IMR-90 (cell line): ENCODE measurements around the gene CYP51A1. TPM values are rescaled to one million over a fixed set of nuclear protein-coding genes. Genes with fewer than 3 reads are reported as not detected.

Experiments used
- ATAC-seq: fragments of 200-7000 bp; cut with Tn5 transposase; 2 replicates; pipeline ENCODE4 v1.9.1; 2020; ENCODE audit warnings: low read depth, mild to moderate bottlenecking, moderate library complexity
- BruUV-seq: library from RNA; stranded (reverse); fragments of 400-500 nt; replicated peaks from 2 replicates; lab custom pipeline; 2021; lab: Mats Ljungman, UMichigan
- CTCF ChIA-PET: fragments of 300-600 bp; formaldehyde crosslinking; extraction: SDS; loops from one replicate; lab custom pipeline; 2021; ENCODE audit warnings: antibody characterized with exemption; lab: Yijun Ruan, JAX
- POLR2A ChIA-PET: fragments of 300-600 bp; sonication (Branson Sonifier 250); formaldehyde crosslinking; loops from one replicate; lab custom pipeline; 2022; ENCODE audit warnings: antibody characterized with exemption; ENCODE audit not compliant: unreplicated experiment; lab: Charles Lee
- DNase-seq: peaks from one replicate; pipeline ENCODE4 v3.0.0; 2013
- H2AFZ ChIP-seq: replicated peaks from 2 replicates; pipeline ENCODE3; 2013; ENCODE audit warnings: low read length, mild to moderate bottlenecking; ENCODE audit not compliant: poor library complexity
- H2AK5ac ChIP-seq: 2 replicates; pipeline ENCODE4 v1.6.1; 2013; ENCODE audit warnings: low read depth, low read length, inconsistent platforms
- H2AK9ac ChIP-seq: replicated peaks from 2 replicates; pipeline ENCODE3; 2013; ENCODE audit warnings: mild to moderate bottlenecking, low read depth, low read length, moderate library complexity; ENCODE audit not compliant: poor library complexity
- H2BK120ac ChIP-seq: 2 replicates; pipeline ENCODE4 v1.6.1; 2013; ENCODE audit warnings: low read depth, low read length, inconsistent platforms
- H2BK15ac ChIP-seq: 3 replicates; pipeline ENCODE4 v1.6.1; 2013; ENCODE audit warnings: low read depth, low read length, inconsistent platforms
- H2BK20ac ChIP-seq: 2 replicates; pipeline ENCODE4 v1.6.1; 2013; ENCODE audit warnings: low read depth, mild to moderate bottlenecking, inconsistent platforms, low read length, moderate library complexity
- H2BK5ac ChIP-seq: 2 replicates; pipeline ENCODE4 v1.6.1; 2013; ENCODE audit warnings: mild to moderate bottlenecking, low read depth, low read length, inconsistent platforms; ENCODE audit not compliant: poor library complexity, severe bottlenecking
- H3K14ac ChIP-seq: replicated peaks from 2 replicates; pipeline ENCODE4 v1.6.1; 2013; ENCODE audit warnings: low read depth, low read length, inconsistent platforms
- H3K18ac ChIP-seq: 2 replicates; pipeline ENCODE4 v1.6.1; 2013; ENCODE audit warnings: low read depth, low read length, control low read depth
- H3K23ac ChIP-seq: 2 replicates; pipeline ENCODE4 v1.6.1; 2013; ENCODE audit warnings: low read depth, low read length, inconsistent platforms
- H3K27ac ChIP-seq: 2 replicates; pipeline ENCODE4 v1.5.1; 2013; ENCODE audit warnings: mild to moderate bottlenecking, control low read depth, low read length; ENCODE audit not compliant: insufficient read depth
- H3K27me3 ChIP-seq: 2 replicates; pipeline ENCODE4 v1.6.1; 2013; ENCODE audit warnings: low read length; ENCODE audit not compliant: control insufficient read depth, insufficient read depth
- H3K36me3 ChIP-seq: 2 replicates; pipeline ENCODE4 v1.6.1; 2013; ENCODE audit warnings: low read length, mixed read lengths; ENCODE audit not compliant: control insufficient read depth, insufficient read depth
- H3K4ac ChIP-seq: 2 replicates; pipeline ENCODE4 v1.6.1; 2013; ENCODE audit warnings: low read depth, low read length, inconsistent platforms
- H3K4me1 ChIP-seq: 2 replicates; pipeline ENCODE4 v1.6.1; 2013; ENCODE audit warnings: low read length, mixed read lengths; ENCODE audit not compliant: control insufficient read depth, insufficient read depth
- H3K4me2 ChIP-seq: 2 replicates; pipeline ENCODE4 v1.6.1; 2013; ENCODE audit warnings: low read depth, mild to moderate bottlenecking, control low read depth, low read length, moderate library complexity
- H3K4me3 ChIP-seq: 2 replicates; pipeline ENCODE4 v1.5.1; 2013; ENCODE audit warnings: low read depth, mild to moderate bottlenecking, control low read depth, low read length, moderate library complexity; ENCODE audit not compliant: insufficient read depth
- H3K56ac ChIP-seq: 2 replicates; pipeline ENCODE4 v1.6.1; 2013; ENCODE audit warnings: low read length, inconsistent platforms; ENCODE audit not compliant: insufficient read depth; ENCODE audit errors: extremely low read depth
- H3K79me1 ChIP-seq, 2 experiments: 2 replicates each; pipeline ENCODE4 v1.6.1; 2013; ENCODE audit warnings: low read length in 2 of 2, inconsistent platforms in 1 of 2, low read depth in 1 of 2
- H3K9ac ChIP-seq: 2 replicates; pipeline ENCODE4 v1.6.1; 2013; ENCODE audit warnings: low read depth, low read length, control low read depth
- H3K9me1 ChIP-seq: 2 replicates; pipeline ENCODE4 v1.6.1; 2013; ENCODE audit warnings: low read length, inconsistent platforms; ENCODE audit not compliant: insufficient read depth
- H3K9me3 ChIP-seq: 2 replicates; pipeline ENCODE4 v1.6.1; 2013; ENCODE audit warnings: low read length; ENCODE audit not compliant: control insufficient read depth, insufficient read depth
- H4K20me1 ChIP-seq: 2 replicates; pipeline ENCODE4 v1.6.1; 2013; ENCODE audit warnings: low read length, inconsistent platforms; ENCODE audit not compliant: insufficient read depth
- H4K5ac ChIP-seq: 2 replicates; pipeline ENCODE4 v1.6.1; 2013; ENCODE audit warnings: mild to moderate bottlenecking, low read depth, low read length, control low read depth
- H4K8ac ChIP-seq, 2 experiments: 2 replicates each; pipeline ENCODE4 v1.6.1; 2013; ENCODE audit warnings: low read depth in 2 of 2, low read length in 2 of 2, control low read depth in 1 of 2, inconsistent platforms in 1 of 2
- H4K91ac ChIP-seq: 2 replicates; pipeline ENCODE4 v1.6.1; 2013; ENCODE audit warnings: low read depth, low read length, inconsistent platforms; ENCODE audit not compliant: insufficient read depth
- BHLHE40 ChIP-seq: fragments of 150-350 bp; IDR thresholded peaks from 2 replicates; pipeline ENCODE4 v1.6.1; 2016; ENCODE audit warnings: mild to moderate bottlenecking, low read depth, low read length
- CEBPB ChIP-seq: IDR thresholded peaks from 2 replicates; pipeline ENCODE4 v1.6.1; 2012; ENCODE audit warnings: low read depth, low read length, improper control_type of control experiment
- CHD1 ChIP-seq: IDR thresholded peaks from 2 replicates; pipeline ENCODE4 v1.6.1; 2012; ENCODE audit warnings: low read depth, low read length, improper control_type of control experiment
- CTCF ChIP-seq: conservative IDR thresholded peaks from 2 replicates; pipeline ENCODE4 v1.5.1; 2012; ENCODE audit warnings: mild to moderate bottlenecking, low read depth, low read length, improper control_type of control experiment
- ELK1 ChIP-seq: fragments of 150-350 bp; IDR thresholded peaks from 2 replicates; pipeline ENCODE4 v1.6.1; 2016; ENCODE audit warnings: low read depth, mild to moderate bottlenecking, low read length, moderate library complexity, borderline replicate concordance
- FOS ChIP-seq: fragments of 150-350 bp; IDR thresholded peaks from 2 replicates; pipeline ENCODE4 v1.6.1; 2016; ENCODE audit warnings: low read depth, low read length
- MAFK ChIP-seq: IDR thresholded peaks from 2 replicates; pipeline ENCODE4 v1.6.1; 2012; ENCODE audit warnings: low read depth, low read length, improper control_type of control experiment
- MAZ ChIP-seq: IDR thresholded peaks from 2 replicates; pipeline ENCODE4 v1.6.1; 2012; ENCODE audit warnings: low read depth, mild to moderate bottlenecking, low read length, improper control_type of control experiment, moderate library complexity, borderline replicate concordance
- MXI1 ChIP-seq: IDR thresholded peaks from 2 replicates; pipeline ENCODE4 v1.6.1; 2012; ENCODE audit warnings: low read depth, mild to moderate bottlenecking, low read length, moderate library complexity, borderline replicate concordance
- NFE2L2 ChIP-seq: fragments of 150-350 bp; IDR thresholded peaks from 2 replicates; pipeline ENCODE4 v1.6.1; 2016; ENCODE audit warnings: low read depth, mild to moderate bottlenecking, low read length
- POLR2A ChIP-seq: IDR thresholded peaks from 2 replicates; pipeline ENCODE4 v1.6.1; 2012; ENCODE audit warnings: mild to moderate bottlenecking, low read depth, low read length
- RAD21 ChIP-seq: IDR thresholded peaks from 2 replicates; pipeline ENCODE4 v1.6.1; 2012; ENCODE audit warnings: low read length, improper control_type of control experiment
- RCOR1 ChIP-seq: IDR thresholded peaks from 2 replicates; pipeline ENCODE4 v1.6.1; 2012; ENCODE audit warnings: mild to moderate bottlenecking, low read length, improper control_type of control experiment; ENCODE audit not compliant: insufficient replicate concordance
- RFX5 ChIP-seq: IDR thresholded peaks from 2 replicates; pipeline ENCODE4 v1.8.0; 2012; ENCODE audit warnings: low read depth, mild to moderate bottlenecking, low read length, moderate library complexity
- SMC3 ChIP-seq: fragments of 150-350 bp; IDR thresholded peaks from 2 replicates; pipeline ENCODE4 v1.6.1; 2016; ENCODE audit warnings: low read depth, mild to moderate bottlenecking, antibody characterized with exemption, low read length, moderate library complexity
- USF2 ChIP-seq: fragments of 150-350 bp; IDR thresholded peaks from 2 replicates; pipeline ENCODE4 v1.6.1; 2017; ENCODE audit warnings: mild to moderate bottlenecking, antibody characterized with exemption, low read length, low read depth
- WGBS, 2 experiments: methylation state at CpG; one replicate each; pipeline versions ENCODE4 v1.1.5 to v1.1.7; 2013; ENCODE audit warnings: missing lambda C conversion rate in 2 of 2; ENCODE audit not compliant: insufficient read length in 1 of 2; ENCODE audit errors: extremely low coverage in 2 of 2; 5-methylcytosine and 5-hydroxymethylcytosine counted together
- dilution Hi-C: fragments of 300-500 bp; cut with HindIII; formaldehyde crosslinking; loops from one replicate; pipeline ENCODE4 v1.14.3; 2018; ENCODE audit warnings: low sequenced_read_pairs; ENCODE audit not compliant: unreplicated experiment
- in situ Hi-C: fragments of 300-500 bp; cut with MboI; formaldehyde crosslinking; loops from 3 replicates; pipeline ENCODE4 v1.14.3; 2019; ENCODE audit warnings: low sequenced_read_pairs, inconsistent platforms, mixed read lengths
- intact Hi-C: fragments of 100-400 bp; cut with micrococcal nuclease; formaldehyde crosslinking; loops from 2 replicates; pipeline ENCODE4 v1.10.0; 2022
- polyA plus RNA-seq, 3 experiments: library from polyadenylated mRNA; depleted of rRNA; stranded (reverse); fragments of >200 nt; gene quantifications; 2 replicates each; pipeline ENCODE4 v1.2.3, GENCODE V29; 2012; ENCODE audit warnings: low replicate concordance in 1 of 3
- total RNA-seq: library from RNA; depleted of rRNA; stranded (reverse); fragments of >200 nt; gene quantifications from 2 replicates; pipeline ENCODE4 v1.2.3, GENCODE V29; 2012

Gene CYP51A1
- total and polyA plus RNA-seq, 2 of the 4 experiments (the other 2 are of a cell fraction) = 12.1 to 76.4 TPM

- no peak overlapping the region for H3K56ac ChIP-seq
- no peaks in the 10 kb centered on the region for H3K79me1 ChIP-seq
- H3K9me3 ChIP-seq = no peaks in the 10 kb centered on the region
- no peak overlapping the region for H2BK15ac ChIP-seq
- H3K14ac ChIP-seq = no peak overlapping the region
- DNase-seq (no peak), ATAC-seq (no peak)
- no TSS peak for BruUV-seq
- no peaks in the 10 kb centered on the region for H3K36me3 ChIP-seq
- dilution Hi-C loops = no loop called here
- intact Hi-C loops = no loop called here
- no peak overlapping the region for H4K91ac ChIP-seq
- H3K27ac ChIP-seq = no peak overlapping the region
- H3K4ac ChIP-seq = no peak overlapping the region
- no peak overlapping the region for H2BK20ac ChIP-seq
- TF ChIP-seq ELK1 = no peak
- no peak for TF ChIP-seq NFE2L2
- TF ChIP-seq POLR2A = no peak
- no peak for TF ChIP-seq RCOR1
- TF ChIP-seq MXI1 = no peak
- TF ChIP-seq CEBPB = no peak
- no peak for TF ChIP-seq RFX5
- no peak for TF ChIP-seq USF2
- TF ChIP-seq CTCF = no peak
- no peak for TF ChIP-seq CHD1
- TF ChIP-seq MAFK = no peak
- TF ChIP-seq BHLHE40 = no peak
- TF ChIP-seq RAD21 = no peak
- no peak for TF ChIP-seq SMC3
- no peak for TF ChIP-seq MAZ
- no peak for TF ChIP-seq FOS
- CTCF ChIA-PET = interaction anchor here (0.6 kb wide), 1 partner anchor 255 kb away, joined by 3 read pairs; no protein-coding TSS in a partner anchor
- H3K18ac ChIP-seq = no peak overlapping the region
- no peak overlapping the region for H2BK120ac ChIP-seq
- no peak overlapping the region for H2BK5ac ChIP-seq
- no peaks in the 10 kb centered on the region for H3K4me1 ChIP-seq
- no peak overlapping the region for H3K9ac ChIP-seq
- H4K8ac ChIP-seq = no peak overlapping the region
- no peak overlapping the region for H3K4me2 ChIP-seq
- H2AK5ac ChIP-seq = no peak overlapping the region
- WGBS, 2 experiments = no CpG with 5 or more reads among the region's 7 CpGs
- POLR2A ChIA-PET = no interaction called here
- H2AK9ac ChIP-seq = no peak overlapping the region
- H4K20me1 ChIP-seq = no peaks in the 10 kb centered on the region
- H3K4me3 ChIP-seq = no peak overlapping the region
- in situ Hi-C loops = no loop called here
- H4K5ac ChIP-seq = no peak overlapping the region
- H3K9me1 ChIP-seq = no peaks in the 10 kb centered on the region
- no peak overlapping the region for H2AFZ ChIP-seq
- no peak overlapping the region for H3K23ac ChIP-seq
- no peaks in the 10 kb centered on the region for H3K27me3 ChIP-seq
Measured at GRCh38 chr7:92141161-92141560, 6.9 kb upstream of the CYP51A1 start.
